RWPE1 (cell line): ENCODE results near the gene SDC4.
A peak's percentile ranks its signal among the peaks of the same experiment; 100 is the strongest.

ENCODE experiments used
- CTCF ChIA-PET: fragments of 350-600 bp; sonication (Branson Sonifier 250); formaldehyde crosslinking; extraction: SDS; loops from one replicate; lab custom pipeline; 2021; lab: Yijun Ruan, JAX
- POLR2A ChIA-PET: fragments of 400-600 bp; formaldehyde crosslinking; extraction: SDS; loops from one replicate; lab custom pipeline; 2020; ENCODE audit warnings: antibody characterized with exemption; ENCODE audit not compliant: low non-redundant PET; lab: Yijun Ruan, JAX
- DNase-seq: peaks from one replicate; pipeline ENCODE4 v3.0.0; 2012; ENCODE audit warnings: low spot score
- H3K27ac ChIP-seq: fragments of 450-650 bp; 2 replicates; pipeline ENCODE4 v1.5.1; 2017
- CTCF ChIP-seq: fragments of 450-650 bp; conservative IDR thresholded peaks from 2 replicates; pipeline ENCODE4 v1.5.1; 2017; ENCODE audit warnings: low read depth, mild to moderate bottlenecking

The SDC4 gene

DNA sequence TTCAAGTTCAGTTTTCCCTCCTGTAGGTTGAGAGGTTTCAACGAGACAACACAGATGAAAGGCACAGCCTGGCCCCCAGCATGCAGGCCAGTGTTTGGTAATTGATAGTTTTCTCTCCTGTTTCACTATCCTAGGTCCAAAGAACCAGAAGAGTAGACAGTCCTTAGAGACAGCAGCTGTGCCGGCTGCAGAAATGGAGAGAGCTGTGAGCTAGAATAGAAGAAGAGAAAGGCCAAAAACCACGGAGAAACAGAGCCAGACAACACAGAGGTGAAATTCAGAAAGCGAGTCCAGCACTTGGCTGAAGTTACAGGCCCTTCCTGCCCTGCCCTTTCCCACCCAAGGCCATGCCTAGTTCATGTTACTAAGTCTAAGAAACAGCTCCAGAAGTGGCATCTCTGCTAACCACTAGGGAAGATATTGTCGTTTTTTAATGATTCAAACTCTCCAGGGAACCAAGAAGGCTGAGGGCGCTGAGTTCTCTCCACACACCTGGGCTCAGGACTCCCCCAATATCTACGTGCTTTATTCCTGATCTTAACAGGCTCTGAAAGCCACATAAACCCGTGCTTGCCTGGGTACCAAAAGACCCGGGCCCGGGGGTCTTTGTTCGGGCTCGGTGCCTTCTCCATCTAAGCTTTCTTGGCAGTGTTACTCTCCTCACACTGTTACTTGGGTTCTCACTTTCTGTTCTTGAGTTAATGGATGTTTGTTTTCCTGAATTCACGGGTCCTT is 58.1 kb downstream of the SDC4 start:
- DNase-seq, result no peak
- POLR2A ChIA-PET, result no interaction called here
- CTCF ChIA-PET, result interaction anchor here (0.5 to 7.5 kb wide), 46 partner anchors 10 to 1002 kb away, joined by 3 to 109 read pairs (median 4); partner anchors contain the start of genes SLPI and TOMM34
- no peak overlapping the region for H3K27ac ChIP-seq
- TF ChIP-seq CTCF, result no peak

DNA sequence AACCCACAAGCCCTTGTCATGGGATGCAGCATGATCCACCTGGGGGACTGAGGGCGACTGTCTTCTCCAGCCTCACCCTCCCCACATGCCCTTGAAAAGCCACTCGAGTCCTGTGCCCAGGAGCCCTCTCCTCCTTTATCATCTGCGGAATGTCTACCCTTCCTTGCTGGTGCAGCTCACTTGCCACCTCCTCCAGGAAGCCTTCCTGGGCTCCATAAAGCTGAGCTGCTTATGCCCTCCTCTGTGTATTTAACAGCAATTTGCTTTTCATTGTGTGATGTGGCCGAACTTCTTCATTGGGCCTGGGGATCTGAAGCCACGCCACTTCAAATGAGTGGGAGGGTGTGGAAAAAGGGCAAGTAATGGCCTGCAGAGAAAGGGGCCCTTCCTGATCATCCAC is 59.4 kb downstream of the SDC4 start:
- CTCF ChIA-PET, result interaction anchor here (1.9 to 7.5 kb wide), 3 partner anchors 150 to 245 kb away, joined by 8 to 106 read pairs (median 11); no protein-coding TSS in a partner anchor
- DNase-seq, result no peak
- POLR2A ChIA-PET, result no interaction called here
- no peak overlapping the region for H3K27ac ChIP-seq
- no peak for TF ChIP-seq CTCF

GRCh38 chr20:45288376-45288775 is 59.8 kb downstream of the SDC4 start:
- no peak for DNase-seq
- H3K27ac ChIP-seq, result no peak overlapping the region
- no peak for TF ChIP-seq CTCF
- ChIA-PET POLR2A (no interaction called here), CTCF (interaction anchor here (1.9 to 7.5 kb wide), 3 partner anchors 150 to 245 kb away, joined by 8 to 106 read pairs (median 11); no protein-coding TSS in a partner anchor)

- CTCF ChIA-PET, result interaction anchor here (0.5 to 1.1 kb wide), 5 partner anchors 10 to 172 kb away, joined by 3 to 11 read pairs (median 4); no protein-coding TSS in a partner anchor
- POLR2A ChIA-PET, result no interaction called here
- TF ChIP-seq CTCF, result no peak
- peak; percentile 48 for DNase-seq
- H3K27ac ChIP-seq, result no peak overlapping the region
Observed at GRCh38 chr20:45283551-45284057, 64.6 kb downstream of the SDC4 start.

DNA sequence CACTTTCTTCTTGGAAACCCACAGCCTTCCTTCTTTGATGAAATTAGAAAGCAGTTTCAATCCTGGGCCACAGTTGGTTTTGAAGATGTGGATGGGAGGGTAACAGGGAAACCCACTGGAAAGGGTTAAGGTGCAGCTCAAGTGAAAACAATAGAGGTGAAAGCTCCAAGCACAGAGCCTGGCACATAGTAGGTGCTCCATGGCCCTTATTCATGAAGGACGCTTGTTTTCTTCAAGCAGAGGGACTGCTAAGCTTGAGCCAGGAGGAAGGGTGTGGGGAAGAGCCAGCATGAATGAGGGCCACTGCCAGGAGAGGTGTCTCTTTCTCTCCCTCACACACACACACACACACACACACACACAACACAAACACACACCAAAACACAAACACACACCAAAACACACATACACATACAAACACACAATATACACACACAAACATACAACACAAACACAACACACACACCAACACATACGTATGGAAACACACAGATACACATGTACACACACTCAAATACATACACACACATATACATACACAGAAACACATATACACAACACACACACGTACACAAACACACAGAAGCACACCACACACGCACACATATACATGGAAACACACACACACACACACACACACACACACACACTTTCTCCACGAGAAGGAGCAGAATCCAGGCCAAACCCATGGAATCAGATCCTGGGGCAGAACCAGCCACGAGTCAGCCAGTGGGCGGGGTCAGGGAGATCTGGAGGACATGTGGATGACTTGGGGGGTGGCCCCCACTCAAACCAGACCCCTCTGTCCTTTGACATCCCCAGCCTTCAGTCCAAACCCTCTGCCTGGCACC is 65.3 kb downstream of the SDC4 start:
- ChIA-PET POLR2A (no interaction called here), CTCF (interaction anchor here (0.6 to 0.7 kb wide), 3 partner anchors 10 to 66 kb away, joined by 3 to 5 read pairs (median 4); no protein-coding TSS in a partner anchor)
- no peak for TF ChIP-seq CTCF
- no peak overlapping the region for H3K27ac ChIP-seq
- DNase-seq, result peak; percentile 38

DNA sequence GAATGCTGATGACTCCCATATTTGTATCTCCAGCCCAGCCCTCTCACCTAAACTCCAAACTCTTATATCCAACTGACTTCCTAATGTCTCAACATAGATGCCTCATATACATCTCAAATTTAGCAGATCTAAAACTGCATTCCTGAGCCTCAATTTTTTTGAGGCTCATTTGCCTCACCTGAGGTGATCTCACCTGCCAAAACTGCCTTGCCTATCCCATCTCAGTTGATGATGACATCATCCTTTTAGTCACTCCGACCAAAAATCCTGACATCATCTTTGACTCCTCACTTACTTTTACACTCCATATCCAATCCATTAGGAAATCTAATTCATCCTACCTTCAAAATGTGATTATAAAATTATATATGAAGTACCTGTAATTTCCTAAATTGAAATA is 68.2 kb downstream of the SDC4 start:
- peak; percentile 77 for DNase-seq
- CTCF ChIA-PET, result interaction anchor here (0.6 to 1.3 kb wide), 3 partner anchors 11 to 894 kb away, joined by 4 to 5 read pairs (median 5); no protein-coding TSS in a partner anchor
- POLR2A ChIA-PET, result no interaction called here
- H3K27ac ChIP-seq, result no peak overlapping the region
- no peak for TF ChIP-seq CTCF
